HepG2 (cell line): ENCODE measurements around the gene NOTCH2. TPM values are rescaled to one million over a fixed set of nuclear protein-coding genes. Genes with fewer than 3 reads are reported as not detected.
"Not testable (repeated sequence)": the region's sequence is repeated elsewhere in the genome, so short reads cannot be mapped to it uniquely, and the experiment has no call there.

Experiments used
- ATAC-seq: fragments of 200-7000 bp; cut with Tn5 transposase; 3 replicates; pipeline ENCODE4 v1.9.1; 2020; ENCODE audit warnings: mild to moderate bottlenecking, moderate library complexity
- BruUV-seq: library from RNA; stranded (reverse); fragments of 400-500 nt; replicated peaks from 2 replicates; lab custom pipeline; 2021; lab: Mats Ljungman, UMichigan
- CTCF ChIA-PET: fragments of 300-600 bp; formaldehyde crosslinking; extraction: SDS; loops from one replicate; lab custom pipeline; 2021; ENCODE audit warnings: low total read pairs, inconsistent platforms, low intra/inter-chr PET ratio; lab: Yijun Ruan, JAX
- POLR2A ChIA-PET: fragments of 350-600 bp; sonication (Branson Sonifier 250); formaldehyde crosslinking; loops from one replicate; lab custom pipeline; 2020; ENCODE audit warnings: antibody characterized with exemption, inconsistent platforms; lab: Yijun Ruan, JAX
- DNase-seq: peaks from one replicate; pipeline ENCODE4 v3.0.0-alpha.2; 2015; ENCODE audit warnings: low spot score
- FAIRE-seq: peaks from 3 replicates; lab custom pipeline; 2011; peaks lifted over from hg19 to GRCh38; lab: Jason Lieb, UNC
- H2AFZ ChIP-seq: one replicate; pipeline ENCODE4 v1.6.1; 2011; ENCODE audit warnings: low read length, inconsistent platforms
- H3K27ac ChIP-seq: fragments of 300-600 bp; 3 replicates; pipeline ENCODE4 v1.8.0; 2011; ENCODE audit warnings: mixed run types, mild to moderate bottlenecking, mixed read lengths, low read length, inconsistent platforms; ENCODE audit not compliant: insufficient read depth; ENCODE audit errors: extremely low read length
- H3K27me3 ChIP-seq, 2 experiments: fragments of 200-600 bp in 1 of 2; 2 replicates in 1 of 2; 3 replicates in 1 of 2; pipeline versions ENCODE4 v1.6.0 to v1.8.0; 2011; ENCODE audit warnings: low read length in 2 of 2, mild to moderate bottlenecking in 2 of 2, moderate library complexity in 2 of 2, inconsistent platforms in 1 of 2; ENCODE audit not compliant: insufficient read depth in 2 of 2, control insufficient read depth in 1 of 2
- H3K36me3 ChIP-seq, 2 experiments: fragments of 200-600 bp in 1 of 2; replicated peaks in 1 of 2; 2 replicates in 1 of 2; 3 replicates in 1 of 2; pipeline versions ENCODE4 v1.5.1 to v1.8.0; 2011; ENCODE audit warnings: low read length in 2 of 2, inconsistent platforms in 1 of 2; ENCODE audit not compliant: insufficient read depth in 2 of 2, control insufficient read depth in 1 of 2
- H3K4me1 ChIP-seq: 2 replicates; pipeline ENCODE4 v1.5.1; 2012; ENCODE audit warnings: low read length, inconsistent platforms; ENCODE audit not compliant: insufficient read depth
- H3K4me2 ChIP-seq: 2 replicates; pipeline ENCODE4 v1.6.0; 2011; ENCODE audit warnings: low read depth, low read length, inconsistent platforms
- H3K4me3 ChIP-seq, 3 experiments: fragments of 200-600 bp in 1 of 3; sonication (generic), shearing (Covaris generic) in 1 of 3; replicated peaks in 1 of 3; 2 replicates each; pipeline ENCODE4 v1.5.1; 2011 to 2016; ENCODE audit warnings: low read length in 3 of 3, inconsistent platforms in 2 of 3, low read depth in 2 of 3, mild to moderate bottlenecking in 2 of 3, control low read depth in 1 of 3, mixed read lengths in 1 of 3; ENCODE audit not compliant: insufficient read depth in 1 of 3
- H3K79me2 ChIP-seq: one replicate; pipeline ENCODE4 v1.6.1; 2011; ENCODE audit warnings: low read length, inconsistent platforms; ENCODE audit not compliant: insufficient read depth
- H3K9ac ChIP-seq: 2 replicates; pipeline ENCODE4 v1.6.0; 2011; ENCODE audit warnings: mild to moderate bottlenecking, low read depth, low read length, inconsistent platforms; ENCODE audit not compliant: insufficient read depth
- H3K9me3 ChIP-seq: 2 replicates; pipeline ENCODE4 v1.5.1; 2012; ENCODE audit warnings: mild to moderate bottlenecking, low read length
- H4K20me1 ChIP-seq: 2 replicates; pipeline ENCODE4 v1.6.0; 2011; ENCODE audit warnings: inconsistent platforms, mild to moderate bottlenecking, low read length, moderate library complexity; ENCODE audit not compliant: insufficient read depth
- WGBS: methylation state at CpG from one replicate; pipeline ENCODE4 v1.1.6; 2017; ENCODE audit warnings: low lambda C conversion rate; 5-methylcytosine and 5-hydroxymethylcytosine counted together
- in situ Hi-C: cut with HindIII; loops from 2 replicates; pipeline ENCODE4 v1.10.0; 2017; ENCODE audit warnings: low pct_unique_long_range_greater_than_20kb; ENCODE audit not compliant: extremely low pct_ligation_motif_present
- intact Hi-C: fragments of 100-400 bp; cut with micrococcal nuclease; formaldehyde crosslinking; loops from one replicate; pipeline ENCODE4 v1.10.0; 2022; ENCODE audit not compliant: unreplicated experiment
- polyA plus RNA-seq, 8 experiments: library from polyadenylated mRNA; depleted of rRNA in 3 of 8; stranded (reverse) in 7 of 8; unstranded in 1 of 8; fragments of >200 nt; fragmentation: Illumina TruSeq in 4 of 8; extraction: Trizol in 4 of 8; gene quantifications; 2 replicates each; pipeline versions ENCODE4 v1.2.1 to v1.2.3, GENCODE V29; 2011 to 2016; ENCODE audit warnings: low read depth in 4 of 8, missing spikeins in 1 of 8, mixed read lengths in 1 of 8; ENCODE audit not compliant: insufficient read depth in 1 of 8
- total RNA-seq, 5 experiments: library from RNA; depleted of rRNA; stranded (reverse); fragments of >200 nt; fragmentation: Illumina TruSeq; extraction: Trizol; gene quantifications; 2 replicates each; pipeline ENCODE4 v1.2.3, GENCODE V29; 2016; ENCODE audit warnings: low read depth in 1 of 5

Gene NOTCH2
- total and polyA plus RNA-seq, 2 of the 13 experiments (the other 11 are each of a cell fraction or from before 2014, with no cell fraction given) = 4.0 to 11.4 TPM

DNA sequence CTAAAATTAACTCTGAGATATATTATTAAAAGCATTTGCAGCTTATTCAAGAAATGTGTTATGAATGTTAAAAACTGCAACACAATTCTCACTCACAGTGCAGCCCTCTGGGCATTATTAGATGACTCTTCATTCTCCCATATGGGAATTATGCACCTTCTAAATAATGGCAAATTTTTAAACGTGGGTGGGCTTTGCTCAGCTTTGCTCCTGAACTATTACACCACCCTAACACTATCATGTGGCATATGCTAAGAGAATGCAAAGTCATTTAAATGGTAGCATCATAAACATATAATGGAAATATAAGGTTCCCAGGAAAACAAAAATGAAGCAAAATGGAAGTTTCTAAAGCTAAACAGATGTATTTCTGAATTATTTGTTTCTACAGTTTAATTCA lies 61.6 kb downstream of the NOTCH2 start:
- WGBS = no CpG with 5 or more reads among the region's 1 CpG
- H3K4me3 ChIP-seq, H3K79me2 ChIP-seq, ATAC-seq, POLR2A ChIA-PET, H2AFZ ChIP-seq, H3K4me2 ChIP-seq, BruUV-seq, H4K20me1 ChIP-seq, intact Hi-C loops, H3K27ac ChIP-seq, H3K36me3 ChIP-seq, in situ Hi-C loops, FAIRE-seq, H3K4me1 ChIP-seq, CTCF ChIA-PET, H3K27me3 ChIP-seq, H3K9me3 ChIP-seq, DNase-seq, H3K9ac ChIP-seq: not testable (repeated sequence)

DNA sequence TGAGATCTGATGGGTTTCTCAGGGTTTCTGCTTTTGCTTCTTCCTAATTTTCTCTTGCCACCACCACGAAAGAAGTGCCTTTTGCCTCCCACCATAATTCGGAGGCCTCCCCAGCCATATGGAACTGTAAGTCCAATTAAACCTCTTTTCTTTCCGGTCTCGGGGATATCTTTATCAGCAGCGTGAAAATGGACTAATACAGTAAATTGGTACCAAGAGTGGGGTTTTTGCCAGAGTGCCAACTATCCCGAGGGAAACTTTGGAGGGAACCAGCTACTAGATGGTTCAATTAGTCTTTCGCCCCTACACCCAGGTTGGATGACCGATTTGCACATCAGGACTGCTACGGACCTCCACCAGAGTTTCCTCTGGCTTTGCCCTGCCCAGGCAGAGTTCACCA lies 68.4 kb downstream of the NOTCH2 start:
- FAIRE-seq, H3K27ac ChIP-seq, H3K36me3 ChIP-seq, H3K27me3 ChIP-seq, ATAC-seq, H3K9me3 ChIP-seq, H3K79me2 ChIP-seq, H3K9ac ChIP-seq, DNase-seq, in situ Hi-C loops, POLR2A ChIA-PET, intact Hi-C loops, H3K4me2 ChIP-seq, BruUV-seq, H4K20me1 ChIP-seq, CTCF ChIA-PET, H3K4me3 ChIP-seq, H2AFZ ChIP-seq, H3K4me1 ChIP-seq: not testable (repeated sequence)
- WGBS = 98% methylated on average over 6 of the region's 9 CpGs

DNA sequence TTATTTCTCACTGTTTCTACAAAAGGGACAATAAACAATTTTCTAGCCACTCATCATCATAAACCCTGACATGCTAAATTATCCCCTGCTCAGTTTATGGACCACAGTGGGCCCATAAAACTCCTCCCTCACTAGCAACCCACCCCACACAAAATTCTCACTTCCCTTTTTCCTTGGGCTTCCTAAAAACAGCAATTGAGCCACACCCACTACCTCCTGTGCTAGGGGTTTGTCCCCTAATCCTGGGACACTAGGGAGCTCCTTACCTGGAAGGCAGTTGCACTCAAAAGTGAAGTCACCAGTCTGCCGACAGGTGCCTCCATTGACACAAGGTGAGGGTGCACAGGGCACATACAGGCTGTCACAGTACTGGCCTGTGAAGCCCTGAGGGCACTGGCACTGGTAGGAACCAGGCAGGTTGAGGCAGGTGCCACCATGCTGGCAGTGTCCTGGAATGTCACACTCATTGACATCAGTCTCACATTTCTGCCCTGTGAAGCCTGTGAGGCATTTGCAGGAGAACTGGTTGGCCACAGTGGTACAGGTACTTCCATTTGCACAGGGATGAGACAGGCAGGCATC lies 72.6 kb downstream of the NOTCH2 start:
- H3K4me2 ChIP-seq, H2AFZ ChIP-seq, POLR2A ChIA-PET, in situ Hi-C loops, BruUV-seq, CTCF ChIA-PET, H3K9me3 ChIP-seq, H3K4me3 ChIP-seq, H3K9ac ChIP-seq, H3K79me2 ChIP-seq, H3K27me3 ChIP-seq, DNase-seq, H3K4me1 ChIP-seq, H4K20me1 ChIP-seq, ATAC-seq, FAIRE-seq, H3K36me3 ChIP-seq, intact Hi-C loops, H3K27ac ChIP-seq: not testable (repeated sequence)
- 100% methylated on average over 1 of the region's 1 CpG for WGBS

DNA sequence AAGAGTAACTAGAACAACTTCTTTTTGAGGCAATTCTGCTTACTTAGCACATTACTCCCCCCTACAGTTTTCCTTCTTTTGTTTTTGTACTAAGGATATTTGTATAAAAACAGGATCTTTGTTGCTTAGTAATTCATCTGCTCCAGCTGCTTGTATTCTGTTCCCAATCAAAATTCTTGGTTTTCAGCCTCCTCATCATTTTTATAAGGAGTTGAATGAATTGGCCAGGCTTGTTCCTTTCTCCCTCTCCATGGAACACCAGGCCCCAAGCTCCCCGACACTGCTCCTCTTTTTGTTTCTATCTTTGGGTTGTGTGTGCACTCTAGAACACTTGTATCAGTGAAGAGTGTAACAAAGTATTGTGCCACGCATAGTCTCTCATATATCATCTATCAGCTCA lies 73.5 kb downstream of the NOTCH2 start:
- POLR2A ChIA-PET, ATAC-seq, H3K4me2 ChIP-seq, H4K20me1 ChIP-seq, H3K4me3 ChIP-seq, H3K9ac ChIP-seq, FAIRE-seq, H2AFZ ChIP-seq, DNase-seq, H3K27ac ChIP-seq, H3K79me2 ChIP-seq, intact Hi-C loops, H3K4me1 ChIP-seq, H3K27me3 ChIP-seq, CTCF ChIA-PET, in situ Hi-C loops, H3K36me3 ChIP-seq, H3K9me3 ChIP-seq, BruUV-seq: not testable (repeated sequence)
- 100% methylated on average over 1 of the region's 2 CpGs for WGBS
